A204.1 (cell line): ENCODE data around the gene KMT2E.
"Not testable (repeated sequence)": the region's sequence is repeated elsewhere in the genome, so short reads cannot be mapped to it uniquely, and the experiment has no call there.

Source experiments
- FAIRE-seq: peaks from 2 replicates; lab custom pipeline; 2012; peaks lifted over from hg19 to GRCh38; lab: Jason Lieb, UNC

The KMT2E gene

DNA sequence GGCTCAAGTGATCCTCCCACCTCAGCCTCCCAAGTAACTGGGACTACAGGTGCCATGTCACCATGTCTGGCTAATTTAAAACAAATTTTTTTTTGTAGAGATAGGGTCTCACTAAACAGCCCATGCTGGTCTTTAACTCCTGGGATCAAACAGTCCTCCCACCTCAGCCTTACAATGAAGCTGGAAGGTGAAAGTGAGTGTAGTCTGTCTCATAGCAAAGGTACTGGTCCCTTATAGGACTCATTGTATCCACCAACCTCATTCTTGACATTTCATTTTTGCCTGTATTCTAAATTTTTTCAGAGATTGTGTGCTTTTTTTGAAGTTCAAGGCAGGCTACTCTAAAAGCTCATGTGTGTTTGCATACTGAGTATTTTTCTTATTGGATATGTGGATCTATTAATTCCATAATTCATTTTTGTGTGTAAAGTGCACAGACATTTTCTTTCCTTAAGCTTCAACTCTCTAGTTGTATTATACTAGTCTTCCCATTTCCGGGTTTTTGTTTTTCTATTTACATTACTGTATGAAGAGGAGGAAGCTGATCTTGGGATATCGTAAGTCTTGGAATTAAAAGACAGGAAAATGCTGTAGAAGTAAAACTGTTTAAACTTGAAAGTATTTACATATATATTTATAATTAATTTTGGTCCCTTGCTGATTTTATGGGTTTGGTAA, 13.3 kb downstream of the KMT2E start:
- peak; percentile 78 for FAIRE-seq

DNA sequence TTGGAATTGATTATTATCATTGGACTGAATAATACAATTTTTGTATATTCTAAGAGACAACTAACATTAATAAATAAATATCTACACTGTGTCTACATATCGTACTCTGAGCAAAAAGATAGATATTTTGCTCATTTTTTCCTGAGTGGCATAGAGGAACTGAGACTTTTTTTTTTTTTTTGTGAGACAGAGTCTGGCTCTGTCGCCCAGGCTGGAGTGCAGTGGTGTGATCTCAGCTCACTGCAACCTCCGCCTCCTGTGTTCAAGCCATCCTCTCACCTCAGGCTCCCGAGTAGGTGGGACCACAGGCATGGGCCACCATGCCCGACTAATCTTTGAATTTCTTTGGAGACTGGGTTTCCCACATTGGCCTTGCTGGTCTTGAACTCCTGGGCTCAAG, 14.0 kb downstream of the KMT2E start:
- no peak for FAIRE-seq

DNA sequence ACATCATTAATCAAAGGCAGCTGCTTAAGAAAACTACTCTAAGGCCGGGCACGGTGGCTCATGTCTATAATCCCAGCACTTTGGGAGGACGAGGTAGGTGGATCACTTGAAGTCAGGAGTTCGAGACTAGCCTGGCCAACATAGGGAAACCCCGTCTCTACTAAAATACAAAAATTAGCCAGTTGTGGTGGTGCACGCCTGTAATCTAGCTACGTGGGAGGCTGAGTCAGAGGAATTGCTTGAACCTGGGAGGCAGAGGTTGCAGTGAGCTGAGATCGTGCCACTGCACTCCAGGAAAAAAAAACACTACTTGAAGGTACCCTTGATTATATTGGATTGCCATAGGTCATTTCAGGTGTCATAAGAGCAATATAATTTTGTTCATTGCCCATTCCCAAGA, 14.9 kb downstream of the KMT2E start:
- not testable (repeated sequence) for FAIRE-seq

DNA sequence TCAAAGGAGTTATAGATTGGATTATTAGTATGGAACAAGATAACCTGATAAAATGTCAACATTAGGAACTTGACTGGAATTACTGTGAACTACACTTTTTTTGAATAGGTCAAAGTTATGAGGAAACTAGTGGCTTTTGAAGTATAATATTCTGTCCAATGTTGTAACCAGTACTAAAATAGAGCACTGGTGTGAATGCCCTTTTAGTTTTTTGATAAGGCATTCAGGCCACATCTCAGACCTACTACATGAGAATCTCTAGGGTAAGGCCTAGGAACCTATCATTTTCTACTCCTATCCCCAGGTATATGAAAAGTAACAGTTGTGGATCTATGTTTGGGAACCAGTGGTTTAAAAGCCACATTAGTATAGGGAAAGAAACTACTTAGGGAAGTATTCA, 16.4 kb downstream of the KMT2E start:
- no peak for FAIRE-seq

DNA sequence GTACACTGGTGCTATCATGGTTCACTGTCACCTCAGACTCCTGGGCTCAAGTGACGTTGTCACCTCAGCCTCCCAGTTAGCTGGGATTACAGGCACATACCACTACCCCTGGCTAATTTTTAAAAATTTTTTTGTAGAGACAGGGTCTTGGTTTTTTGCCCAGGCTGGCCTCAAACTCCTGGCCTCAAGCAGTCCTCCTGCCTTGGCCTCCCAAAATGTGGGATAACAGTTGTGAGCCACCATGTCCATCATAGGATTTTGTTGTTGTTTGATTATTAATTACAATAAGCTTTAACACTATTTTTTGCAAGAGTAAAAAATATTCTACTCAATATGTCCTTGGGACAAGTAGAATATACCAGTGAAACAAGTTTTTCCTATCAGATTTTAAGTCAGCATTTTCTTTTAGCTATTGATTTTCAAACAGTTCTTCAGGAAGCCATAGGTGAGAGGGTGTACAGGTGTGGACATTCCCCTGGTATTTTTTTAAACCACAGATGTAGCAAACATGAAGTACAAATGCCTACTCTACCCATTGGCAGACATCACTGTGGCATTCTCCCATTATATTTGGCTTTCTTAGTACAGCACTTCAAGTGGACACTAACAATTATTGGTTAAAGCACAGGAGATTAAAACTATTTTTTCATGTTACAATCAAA, 18.7 kb downstream of the KMT2E start:
- FAIRE-seq: no peak

DNA sequence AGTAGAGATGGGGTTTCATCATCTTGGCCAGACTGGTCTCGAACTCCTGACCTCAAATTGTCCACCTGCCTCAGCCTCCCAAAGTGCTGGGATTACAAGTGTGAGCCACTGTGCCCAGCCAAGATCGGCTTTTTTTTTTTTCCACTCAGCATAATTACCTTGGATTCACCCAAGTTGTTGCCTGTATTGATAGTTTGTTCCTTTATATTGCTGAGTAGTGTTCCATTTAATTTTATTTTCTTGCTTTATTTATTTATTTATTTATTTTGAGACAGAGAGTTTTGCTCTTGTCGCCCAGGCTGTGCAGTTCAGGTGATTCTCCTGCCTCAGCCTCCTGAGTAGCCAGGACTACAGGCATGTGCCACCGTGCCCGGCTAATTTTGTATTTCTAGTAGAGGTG, 21.3 kb downstream of the KMT2E start:
- no peak for FAIRE-seq

DNA sequence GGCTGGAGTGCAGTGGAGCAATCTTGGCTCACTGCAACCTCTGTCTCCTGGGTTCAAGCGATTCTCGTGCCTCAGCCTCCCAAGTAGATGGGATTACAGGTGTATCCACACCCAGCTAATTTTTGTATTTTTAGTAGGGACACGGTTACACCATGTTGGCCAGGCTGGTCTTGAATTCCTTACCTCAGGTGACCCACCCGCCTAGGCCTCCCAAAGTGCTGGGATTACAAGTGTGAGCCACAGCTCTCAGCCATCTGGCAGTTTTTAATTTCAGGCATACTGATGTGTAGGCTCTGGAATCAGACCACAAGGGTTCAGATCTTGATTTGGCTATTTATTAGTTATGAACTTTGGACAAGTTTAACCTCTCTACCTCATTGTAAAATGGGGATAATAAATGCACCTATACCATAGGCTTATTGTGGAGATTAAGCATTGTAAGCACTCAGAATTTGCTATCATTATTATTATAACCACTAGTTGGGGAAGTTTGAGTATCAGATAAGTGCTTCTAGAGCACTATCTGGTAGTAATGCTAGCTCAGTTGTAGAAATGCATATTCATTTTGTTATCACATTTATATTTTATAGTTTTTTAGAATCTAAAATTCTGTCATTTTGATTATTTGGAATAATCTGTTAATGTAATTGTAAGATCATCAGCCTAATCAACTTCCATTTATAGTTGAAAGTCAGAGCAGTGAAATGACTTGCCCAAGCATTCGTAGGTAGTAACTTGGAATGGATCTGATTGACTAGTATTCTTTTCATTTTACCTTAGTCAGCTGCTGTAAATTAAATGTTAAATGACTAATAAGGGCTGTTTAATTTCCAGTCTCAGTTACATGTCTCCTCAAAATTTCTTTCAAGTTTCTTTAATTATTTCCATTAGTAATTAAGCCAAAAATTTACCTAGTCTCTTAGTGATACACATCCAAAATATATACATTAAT, 22.5 kb downstream of the KMT2E start:
- FAIRE-seq: peak; percentile 48

DNA sequence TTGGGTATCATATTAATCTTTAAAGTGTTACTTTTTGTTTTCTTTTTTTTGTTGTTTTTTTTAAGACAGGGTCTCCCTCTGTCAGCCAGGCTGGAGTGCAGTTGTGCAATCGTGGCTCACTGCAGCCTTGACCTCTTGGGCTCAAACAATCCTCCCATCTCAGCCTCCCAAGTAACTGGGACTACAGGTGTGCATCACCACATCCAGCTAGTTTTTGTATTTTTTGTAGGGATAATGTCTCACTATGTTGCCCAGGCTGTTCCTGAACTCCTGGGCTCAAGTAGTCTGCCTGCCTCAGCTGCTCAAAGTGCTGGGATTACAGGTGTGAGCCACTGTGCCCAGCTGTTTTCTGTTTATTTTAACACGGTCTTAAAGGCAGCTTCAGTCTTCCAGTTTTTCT, 23.3 kb downstream of the KMT2E start:
- no peak for FAIRE-seq

DNA sequence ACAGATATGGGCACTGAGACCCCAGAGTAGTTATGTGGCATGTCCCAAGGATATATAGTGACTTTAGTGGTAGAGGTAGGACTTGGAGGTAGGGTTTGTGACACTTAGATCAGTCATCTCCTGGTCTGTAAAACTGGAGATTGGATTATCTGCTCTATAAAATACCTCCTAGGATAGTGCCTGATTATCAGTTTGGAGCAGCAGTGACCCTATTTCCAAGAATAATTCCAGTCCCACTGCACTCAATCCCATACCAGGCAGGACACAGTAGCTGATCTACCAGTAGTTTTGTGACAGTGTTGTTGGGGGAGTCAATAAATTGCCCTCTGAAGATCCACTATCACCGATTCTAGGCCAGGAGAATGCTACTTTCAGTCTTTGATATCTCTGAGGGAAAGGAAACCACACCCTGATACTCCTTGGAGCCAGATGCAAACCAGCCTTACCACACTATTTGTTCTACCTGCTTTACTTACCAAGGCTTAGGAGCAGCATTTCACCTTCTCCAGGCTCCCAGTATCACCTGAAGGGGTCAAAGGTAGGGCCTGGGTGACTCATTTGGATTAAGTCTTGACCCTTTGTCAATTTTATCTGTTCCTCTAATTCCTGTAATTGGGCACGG, 30.6 kb downstream of the KMT2E start:
- no peak for FAIRE-seq

DNA sequence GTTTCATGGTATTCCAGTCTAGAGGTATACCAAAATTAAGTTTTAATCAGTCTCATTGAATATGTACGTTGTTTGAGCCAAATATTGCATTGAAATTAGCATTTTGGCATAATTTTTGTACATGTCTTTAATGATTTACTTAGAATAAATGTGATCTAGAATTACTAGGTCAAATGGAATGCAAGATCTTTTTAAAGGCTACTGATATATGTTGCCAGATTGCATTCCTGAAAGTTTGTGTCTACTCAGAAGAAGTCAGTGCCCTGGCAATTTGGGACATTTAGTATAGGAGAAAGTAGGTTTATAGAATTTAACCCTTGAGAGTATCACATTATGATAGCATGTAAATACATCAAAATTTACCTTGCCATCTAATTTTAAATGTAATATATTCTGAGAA, 32.4 kb downstream of the KMT2E start:
- no peak for FAIRE-seq

DNA sequence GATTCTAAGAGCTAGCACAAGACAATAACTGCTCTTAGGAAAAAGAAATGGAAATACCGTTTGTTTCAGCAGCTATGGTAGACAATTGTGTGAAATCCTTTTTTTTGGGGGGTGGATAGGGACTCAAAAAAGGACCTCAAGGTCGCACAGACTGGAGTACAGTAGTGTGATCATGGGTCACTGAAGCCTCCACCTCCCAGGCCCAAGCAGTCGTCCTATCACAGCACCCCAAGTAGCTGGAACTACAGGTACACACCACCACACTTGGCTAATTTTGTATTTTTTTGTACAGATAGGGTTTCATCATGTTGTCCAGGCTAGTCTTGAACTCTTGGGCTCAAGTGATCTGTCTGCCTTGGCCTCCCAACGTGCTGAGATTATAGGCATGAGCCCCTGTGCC, 33.9 kb downstream of the KMT2E start:
- FAIRE-seq: no peak

DNA sequence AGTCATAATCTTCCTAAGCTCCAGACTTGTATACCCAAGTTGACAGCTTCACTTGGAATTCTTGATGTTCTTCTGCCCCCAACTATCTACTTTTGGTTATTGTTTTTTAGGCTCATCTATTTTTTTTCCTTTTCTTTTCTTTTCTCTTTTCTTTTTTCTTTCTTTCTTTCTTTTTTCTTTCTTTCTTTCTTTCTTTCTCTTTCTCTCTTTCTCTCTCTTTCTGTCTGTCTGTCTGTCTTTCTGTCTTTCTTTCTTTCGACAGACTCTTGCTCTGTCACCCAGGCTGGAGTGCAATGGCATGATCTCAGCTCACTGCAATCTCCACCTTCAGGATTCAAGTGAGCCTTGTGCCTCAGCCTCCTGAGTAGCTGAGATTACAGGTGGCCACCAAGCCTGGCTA, 36.5 kb downstream of the KMT2E start:
- FAIRE-seq: peak; percentile 14

DNA sequence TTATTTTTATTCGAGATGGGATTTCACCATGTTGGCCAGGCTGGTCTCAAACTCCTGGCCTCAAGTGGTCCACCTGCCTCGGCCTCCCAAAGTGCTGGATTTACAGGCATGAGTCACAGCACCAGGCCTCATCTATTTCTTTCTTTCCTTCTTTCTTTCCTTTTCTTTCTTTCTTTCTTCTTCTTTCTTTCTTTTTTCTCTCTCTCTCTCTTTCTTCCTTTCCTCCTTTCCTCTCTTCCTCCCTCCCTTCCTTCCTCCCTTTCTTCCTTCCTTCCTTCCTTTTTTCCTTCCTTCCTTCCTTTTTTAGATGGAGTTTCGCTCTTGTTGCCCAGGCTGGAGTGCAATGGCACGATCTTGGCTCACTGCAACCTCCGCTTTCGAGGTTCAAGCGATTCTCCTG, 36.9 kb downstream of the KMT2E start:
- FAIRE-seq: not testable (repeated sequence)

DNA sequence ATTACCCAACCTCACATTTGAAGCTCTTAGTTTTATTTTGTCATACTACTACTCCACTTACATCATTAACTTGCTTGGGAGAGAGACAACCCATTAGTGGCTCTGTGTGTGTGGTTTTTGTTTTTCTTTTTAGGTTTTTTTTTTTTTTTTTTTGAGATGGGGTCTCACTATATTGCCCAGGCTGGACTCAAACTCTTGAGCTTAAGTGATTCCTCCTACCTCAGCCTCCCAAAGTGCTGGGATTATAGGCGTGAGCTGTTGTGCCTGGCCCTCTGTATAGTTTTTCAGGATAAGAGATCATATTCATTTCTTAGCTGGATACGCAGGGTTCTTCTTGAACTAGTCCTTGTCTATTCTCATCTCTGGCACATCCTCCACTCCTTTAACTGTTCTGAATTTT, 41.1 kb downstream of the KMT2E start:
- no peak for FAIRE-seq

DNA sequence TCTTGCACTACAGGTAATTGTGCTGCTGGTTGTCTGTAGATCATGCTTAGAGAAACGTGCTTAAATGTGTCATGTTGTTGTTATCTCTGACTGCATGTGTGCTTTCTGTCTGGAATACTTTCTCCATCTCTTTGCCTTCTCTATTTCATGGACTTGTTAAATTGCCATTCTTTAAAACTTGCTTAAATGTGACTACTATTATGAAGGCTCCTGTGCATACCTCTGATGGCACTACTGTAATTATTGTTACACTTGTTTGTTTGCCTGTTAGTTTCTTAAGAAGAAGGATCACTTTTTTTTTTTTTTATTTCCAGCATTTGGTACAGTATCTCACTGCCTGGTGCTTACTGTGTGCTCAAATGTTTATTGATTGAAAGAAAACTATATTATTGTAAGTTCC, 41.6 kb downstream of the KMT2E start:
- peak; percentile 51 for FAIRE-seq

DNA sequence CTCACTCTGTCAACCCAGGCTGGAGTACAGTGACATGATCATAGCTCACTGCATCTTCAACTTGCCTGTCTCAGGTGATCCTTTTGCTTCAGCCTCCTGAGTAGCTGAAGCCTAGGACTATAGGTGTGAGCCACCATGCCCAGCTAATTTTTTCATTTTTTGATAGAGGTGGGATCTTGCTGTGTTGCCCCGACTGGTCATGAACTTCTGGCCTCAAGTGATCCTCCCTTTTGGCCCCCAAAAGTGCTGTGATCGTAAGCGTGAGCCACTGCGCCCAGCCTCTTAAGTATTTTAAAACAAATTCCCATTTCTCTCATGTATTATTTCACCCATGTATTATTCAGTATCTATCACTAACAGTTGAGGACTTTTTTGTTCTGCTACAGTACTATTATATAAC, 43.5 kb downstream of the KMT2E start:
- no peak for FAIRE-seq

DNA sequence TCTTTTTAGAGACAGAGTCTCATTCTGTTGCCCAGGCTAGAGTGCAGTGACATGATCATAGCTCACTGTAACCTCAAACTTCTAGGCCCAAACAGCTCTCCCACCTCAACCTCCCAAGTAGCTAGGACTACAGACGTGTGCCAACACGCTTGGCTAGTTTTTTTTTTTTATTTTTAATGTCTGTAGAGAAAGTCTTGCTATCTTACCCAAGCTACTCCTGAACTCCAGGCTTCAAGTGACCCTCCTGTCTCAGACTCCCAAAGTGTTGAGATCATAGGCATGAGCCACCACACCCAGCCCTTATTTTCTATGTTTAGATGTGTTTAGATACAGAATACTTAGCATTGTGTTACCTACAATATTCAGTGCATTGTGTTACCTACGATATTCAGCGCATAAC, 46.4 kb downstream of the KMT2E start:
- no peak for FAIRE-seq

DNA sequence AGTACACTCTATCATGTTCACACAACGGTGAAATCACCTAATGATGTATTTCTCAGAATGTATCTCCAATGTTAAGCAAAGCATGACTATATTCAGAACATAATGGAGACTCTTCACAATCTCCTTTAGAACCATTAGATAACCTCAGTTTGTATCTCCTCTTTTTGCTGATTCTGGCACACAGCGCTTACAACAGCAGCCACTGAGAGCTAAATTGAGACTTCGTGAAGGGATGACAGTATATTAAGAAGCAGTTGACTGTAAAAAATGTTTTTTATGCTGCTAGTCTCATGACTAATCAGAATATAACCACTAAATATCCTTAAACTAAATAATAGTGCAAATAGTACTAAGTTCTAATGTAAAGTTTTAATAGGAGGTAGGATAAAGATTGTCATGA, 46.9 kb downstream of the KMT2E start:
- FAIRE-seq: peak; percentile 11

DNA sequence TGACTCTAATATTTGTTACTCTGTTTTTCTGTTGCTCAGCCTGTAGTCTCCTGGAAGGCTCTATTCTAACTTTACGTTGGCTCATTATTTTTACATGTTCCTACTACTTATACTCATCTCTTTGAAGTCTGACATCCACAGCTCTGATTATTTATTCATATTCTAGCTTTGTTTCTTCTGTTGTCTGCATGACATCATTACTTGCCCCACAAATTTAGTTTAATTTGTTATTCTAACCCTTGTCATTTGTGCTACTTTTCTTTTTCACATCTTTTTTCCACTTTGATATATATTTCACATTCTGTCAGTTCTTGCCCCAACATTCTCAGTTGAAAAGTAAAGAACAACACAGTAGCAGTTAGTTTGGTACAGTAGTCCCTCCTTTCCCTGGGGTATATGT, 51.1 kb downstream of the KMT2E start:
- FAIRE-seq: no peak

DNA sequence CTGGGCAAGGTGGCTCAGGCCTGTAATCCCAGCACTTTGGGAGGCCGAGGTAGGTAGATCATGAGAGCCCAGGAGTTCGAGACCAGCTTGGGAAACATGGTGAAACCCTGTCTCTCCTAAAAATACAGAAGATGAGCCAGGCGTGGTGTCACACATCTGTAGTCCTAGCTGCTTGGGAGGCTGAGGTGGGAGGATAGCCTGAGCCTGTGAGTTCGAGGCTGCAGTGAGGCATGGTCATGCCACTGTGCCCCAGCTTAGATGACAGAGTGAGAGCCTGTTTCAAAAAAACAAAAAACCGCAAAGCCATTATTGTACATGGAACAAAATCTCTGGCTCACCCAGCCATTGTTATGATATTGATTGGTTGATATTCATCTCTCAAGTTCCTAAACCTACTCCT, 53.7 kb downstream of the KMT2E start:
- no peak for FAIRE-seq

DNA sequence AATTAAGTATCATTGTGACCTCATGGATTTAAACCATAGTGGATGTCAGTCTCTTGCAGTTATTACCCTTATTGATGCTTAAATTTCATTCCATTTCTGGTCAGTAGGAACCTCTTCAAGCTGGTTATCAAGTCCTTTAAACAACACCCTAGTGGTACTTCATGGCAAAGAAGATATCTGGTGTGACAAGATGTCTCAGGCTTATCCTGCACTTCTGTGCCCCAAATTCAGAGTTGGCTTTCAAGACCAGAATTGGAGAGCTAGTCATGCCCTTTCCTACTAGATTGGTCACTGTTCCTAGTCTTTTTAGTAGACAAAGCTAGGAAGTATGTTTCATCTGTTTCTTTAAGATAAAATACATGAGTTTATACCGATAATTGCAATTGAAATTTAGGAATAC, 54.9 kb downstream of the KMT2E start:
- no peak for FAIRE-seq

DNA sequence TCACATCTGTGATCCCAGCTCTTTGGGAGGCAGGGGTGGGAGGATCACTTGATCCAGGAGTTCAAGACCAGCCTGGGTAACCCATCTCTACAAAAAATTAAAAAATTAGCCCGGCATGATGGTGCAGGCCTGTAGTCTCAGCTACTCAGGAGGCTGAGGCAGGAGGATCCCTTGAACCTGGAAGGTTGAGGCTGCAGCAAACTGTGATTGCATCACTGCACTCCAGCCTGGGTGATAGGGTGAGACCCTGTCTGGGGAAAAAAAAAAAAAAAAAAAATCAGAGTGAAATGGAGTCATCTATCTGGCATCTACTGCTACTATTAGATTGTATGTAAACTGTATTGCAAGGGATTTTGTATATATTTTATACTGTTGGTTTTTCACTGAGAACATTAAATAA, 59.1 kb downstream of the KMT2E start:
- FAIRE-seq: no peak

DNA sequence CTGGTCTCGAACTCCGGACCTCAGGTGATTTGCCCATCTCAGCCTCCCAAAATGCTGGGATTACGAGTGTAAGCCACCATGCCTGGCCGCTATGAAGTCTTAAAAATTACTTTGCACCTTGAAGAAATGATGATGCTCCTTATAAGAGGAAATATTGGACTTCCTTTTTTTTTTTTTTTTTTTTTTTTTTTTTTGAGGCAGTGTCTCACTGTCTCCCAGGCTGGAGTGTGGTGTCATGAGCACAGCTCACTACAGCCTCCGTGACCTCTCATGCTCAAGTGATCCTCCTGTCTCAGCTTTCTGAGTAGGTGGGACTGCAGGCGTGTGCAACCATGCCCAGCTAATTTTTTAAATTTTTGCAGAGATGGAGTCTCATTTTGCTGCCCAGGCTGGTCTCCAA, 65.3 kb downstream of the KMT2E start:
- FAIRE-seq: no peak
